ENCODE measurements around the gene GRK4. TPM values are rescaled to one million over a fixed set of nuclear protein-coding genes. Genes with fewer than 3 reads are reported as not detected.

Gene GRK4
- total RNA-seq, 4 donors from 2014 or later: 1.0 to 9.4 (median 6.0) TPM; not detected in 1

- no peak overlapping the region for H3K4me3 ChIP-seq
- no peaks in the 10 kb centered on the region for H3K4me1 ChIP-seq
- intact Hi-C loops (cut with DNase I; ENCODE audit: low total_unique reads): no loop called here
- no peaks in the 10 kb centered on the region for H3K27me3 ChIP-seq
- peak; percentile 13 to 15 for DNase-seq
- H3K9me3 ChIP-seq: no peaks in the 10 kb centered on the region
- no peak for TF ChIP-seq POLR2A (IDR thresholded peaks at IDR 0.05)
- H3K27ac ChIP-seq: no peak overlapping the region
- no peaks in the 10 kb centered on the region for H3K36me3 ChIP-seq
Observed at GRCh38 chr4:2925931-2926860, 37.2 kb upstream of the GRK4 start.

GRCh38 chr4:2927016-2927695 is 36.2 kb upstream of the GRK4 start:
- H3K36me3 ChIP-seq: no peaks in the 10 kb centered on the region
- peak; percentile 12 to 14 for DNase-seq
- no peak overlapping the region for H3K4me3 ChIP-seq
- TF ChIP-seq POLR2A (IDR thresholded peaks at IDR 0.05) (no peak), CTCF (IDR thresholded peaks at IDR 0.05) (no peak)
- intact Hi-C loops (cut with DNase I; ENCODE audit: low total_unique reads): no loop called here
- H3K27ac ChIP-seq: no peak overlapping the region
- no peaks in the 10 kb centered on the region for H3K27me3 ChIP-seq
- no peaks in the 10 kb centered on the region for H3K9me3 ChIP-seq
- no peaks in the 10 kb centered on the region for H3K4me1 ChIP-seq

- intact Hi-C loops (cut with DNase I; ENCODE audit: low total_unique reads): no loop called here
- no peak overlapping the region for H3K27ac ChIP-seq
- no peaks in the 10 kb centered on the region for H3K9me3 ChIP-seq
- H3K4me3 ChIP-seq: no peak overlapping the region
- no peaks in the 10 kb centered on the region for H3K4me1 ChIP-seq
- H3K36me3 ChIP-seq: no peaks in the 10 kb centered on the region
- peak in 1 of 2 donors; percentile 11 for DNase-seq
- no peaks in the 10 kb centered on the region for H3K27me3 ChIP-seq
- TF ChIP-seq CTCF (IDR thresholded peaks at IDR 0.05) (no peak), POLR2A (IDR thresholded peaks at IDR 0.05) (no peak)
Observed at GRCh38 chr4:2927696-2928075, 35.7 kb upstream of the GRK4 start.

GRCh38 chr4:2928242-2929176 is 34.9 kb upstream of the GRK4 start:
- no peaks in the 10 kb centered on the region for H3K9me3 ChIP-seq
- intact Hi-C loops (cut with DNase I; ENCODE audit: low total_unique reads): no loop called here
- DNase-seq: peak; percentile 8 to 9
- no peak overlapping the region for H3K4me3 ChIP-seq
- H3K27me3 ChIP-seq: no peaks in the 10 kb centered on the region
- TF ChIP-seq POLR2A (IDR thresholded peaks at IDR 0.05): no peak
- TF ChIP-seq CTCF (IDR thresholded peaks at IDR 0.05): no peak
- no peak overlapping the region for H3K27ac ChIP-seq
- H3K36me3 ChIP-seq: no peaks in the 10 kb centered on the region
- peaks cover 0 to 6% of the 10 kb centered on the region in 2 donors for H3K4me1 ChIP-seq

GRCh38 chr4:2929469-2929868 is 33.9 kb upstream of the GRK4 start:
- Histone ChIP-seq H3K27ac (no peak overlapping the region), H3K27me3 (no peaks in the 10 kb centered on the region), H3K4me3 (no peak overlapping the region), H3K9me3 (no peaks in the 10 kb centered on the region), H3K36me3 (no peaks in the 10 kb centered on the region), H3K4me1 (peaks cover 0 to 10% of the 10 kb centered on the region in 2 donors)
- peak; percentile 13 to 16 for DNase-seq
- TF ChIP-seq CTCF (IDR thresholded peaks at IDR 0.05) (no peak), POLR2A (IDR thresholded peaks at IDR 0.05) (no peak)
- intact Hi-C loops (cut with DNase I; ENCODE audit: low total_unique reads): no loop called here
